HG03039 (cell line): ENCODE results near the gene ZNF891.

Experiments
- ATAC-seq: cut with Tn5 transposase; IDR thresholded peaks from one replicate; pipeline ENCODE4 v1.9.1; 2021; ENCODE audit warnings: mild to moderate bottlenecking, moderate library complexity; ENCODE audit not compliant: unreplicated experiment

Gene ZNF891

DNA sequence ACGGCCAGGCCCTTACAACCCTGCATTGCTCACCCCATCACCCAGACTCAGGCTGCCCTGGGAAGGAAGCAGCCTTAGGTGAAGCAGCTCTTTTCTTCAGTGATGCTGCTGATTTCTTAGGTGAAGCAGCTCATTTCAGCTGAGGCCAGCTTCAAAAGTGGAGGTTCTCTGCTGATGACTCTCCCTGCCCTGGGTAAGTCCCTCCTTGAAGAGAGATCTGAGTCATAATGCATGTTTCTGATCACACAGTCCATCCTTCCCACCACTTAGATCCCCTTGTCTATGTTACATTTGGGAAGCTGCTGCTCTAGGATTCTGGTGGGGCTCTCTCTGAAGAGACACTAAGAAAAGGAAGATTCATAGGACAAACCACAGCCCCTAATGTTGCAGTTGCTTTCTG lies 66.5 kb downstream of the ZNF891 start:
- ATAC-seq: no peak

DNA sequence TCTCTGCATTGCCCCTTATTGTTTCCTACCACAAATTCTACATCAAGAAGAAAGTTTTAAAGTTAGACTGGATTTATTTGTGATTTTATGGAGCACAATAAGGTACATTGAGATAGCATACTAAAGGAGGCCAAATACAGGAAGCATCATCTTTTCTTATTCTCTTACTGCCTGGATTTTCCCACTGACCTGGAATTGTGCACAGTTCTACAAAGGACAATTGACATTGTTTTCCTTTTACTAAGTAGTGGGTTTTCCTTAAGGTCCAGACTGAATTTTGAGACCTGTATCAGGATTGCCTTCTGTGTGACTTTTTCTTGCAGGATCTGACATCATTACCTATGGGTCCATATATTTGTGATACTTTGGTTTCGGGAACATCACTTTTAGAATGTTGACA lies 68.1 kb downstream of the ZNF891 start:
- ATAC-seq: no peak

DNA sequence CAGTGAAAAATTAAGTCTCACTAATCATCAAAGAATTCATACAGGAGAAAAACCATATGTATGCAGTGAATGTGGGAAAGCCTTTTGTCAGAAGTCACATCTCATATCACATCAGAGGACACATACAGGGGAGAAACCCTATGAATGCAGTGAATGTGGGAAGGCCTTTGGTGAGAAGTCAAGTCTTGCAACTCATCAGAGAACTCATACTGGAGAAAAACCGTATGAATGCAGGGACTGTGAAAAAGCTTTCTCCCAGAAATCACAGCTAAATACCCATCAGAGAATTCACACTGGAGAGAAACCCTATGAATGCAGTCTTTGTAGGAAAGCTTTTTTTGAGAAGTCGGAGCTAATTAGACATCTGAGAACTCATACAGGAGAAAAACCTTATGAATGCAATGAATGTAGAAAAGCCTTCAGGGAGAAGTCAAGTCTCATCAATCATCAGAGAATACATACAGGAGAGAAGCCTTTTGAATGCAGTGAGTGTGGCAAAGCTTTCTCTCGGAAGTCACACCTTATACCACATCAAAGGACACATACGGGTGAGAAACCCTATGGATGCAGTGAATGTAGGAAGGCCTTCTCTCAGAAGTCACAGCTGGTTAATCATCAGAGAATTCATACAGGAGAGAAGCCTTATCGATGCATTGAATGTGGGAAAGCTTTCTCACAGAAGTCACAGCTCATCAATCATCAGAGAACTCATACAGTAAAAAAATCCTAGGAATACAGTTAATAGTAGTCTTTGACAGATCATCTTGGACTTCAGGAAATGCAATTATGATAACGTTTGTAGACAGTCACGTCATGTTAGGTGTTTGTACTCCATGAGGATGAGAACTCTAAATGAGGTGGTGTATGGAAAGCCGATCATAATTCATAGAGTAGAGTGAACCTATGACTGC lies 71.6 kb downstream of the ZNF891 start:
- no peak for ATAC-seq

DNA sequence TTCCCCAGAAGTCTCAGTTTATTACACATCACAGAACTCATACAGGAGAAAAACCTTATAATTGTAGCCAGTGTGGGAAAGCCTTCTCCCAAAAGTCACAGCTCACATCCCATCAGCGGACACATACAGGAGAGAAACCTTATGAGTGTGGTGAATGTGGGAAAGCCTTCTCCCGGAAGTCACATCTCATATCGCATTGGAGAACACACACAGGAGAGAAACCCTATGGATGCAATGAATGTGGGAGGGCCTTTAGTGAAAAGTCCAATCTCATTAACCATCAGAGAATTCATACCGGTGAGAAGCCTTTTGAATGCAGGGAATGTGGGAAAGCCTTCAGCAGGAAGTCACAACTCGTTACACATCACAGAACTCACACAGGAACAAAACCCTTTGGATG lies 72.6 kb downstream of the ZNF891 start:
- no peak for ATAC-seq
